ENCODE data around the gene DAZ1.
"Not testable (repeated sequence)": the region's sequence is repeated elsewhere in the genome, so short reads cannot be mapped to it uniquely, and the experiment has no call there.

DAZ1 gene, protein sequence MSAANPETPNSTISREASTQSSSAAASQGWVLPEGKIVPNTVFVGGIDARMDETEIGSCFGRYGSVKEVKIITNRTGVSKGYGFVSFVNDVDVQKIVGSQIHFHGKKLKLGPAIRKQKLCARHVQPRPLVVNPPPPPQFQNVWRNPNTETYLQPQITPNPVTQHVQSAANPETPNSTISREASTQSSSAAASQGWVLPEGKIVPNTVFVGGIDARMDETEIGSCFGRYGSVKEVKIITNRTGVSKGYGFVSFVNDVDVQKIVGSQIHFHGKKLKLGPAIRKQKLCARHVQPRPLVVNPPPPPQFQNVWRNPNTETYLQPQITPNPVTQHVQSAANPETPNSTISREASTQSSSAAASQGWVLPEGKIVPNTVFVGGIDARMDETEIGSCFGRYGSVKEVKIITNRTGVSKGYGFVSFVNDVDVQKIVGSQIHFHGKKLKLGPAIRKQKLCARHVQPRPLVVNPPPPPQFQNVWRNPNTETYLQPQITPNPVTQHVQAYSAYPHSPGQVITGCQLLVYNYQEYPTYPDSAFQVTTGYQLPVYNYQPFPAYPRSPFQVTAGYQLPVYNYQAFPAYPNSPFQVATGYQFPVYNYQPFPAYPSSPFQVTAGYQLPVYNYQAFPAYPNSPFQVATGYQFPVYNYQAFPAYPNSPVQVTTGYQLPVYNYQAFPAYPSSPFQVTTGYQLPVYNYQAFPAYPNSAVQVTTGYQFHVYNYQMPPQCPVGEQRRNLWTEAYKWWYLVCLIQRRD

GRCh38 chrY:23198908-23199307 is at the start of gene DAZ1:
DAZ1 (minus strand) TSS chrY:23199008; CDS start chrY:23198800, 208 bp downstream.
- not testable (repeated sequence) for DNase-seq (ENCODE audit: low read depth)

GRCh38 chrY:23219233-23219632 is 20.4 kb upstream of the DAZ1 start, which contains the start of gene DAZ2:
DAZ2 (plus strand) TSS chrY:23219533; CDS start chrY:23219741, 208 bp downstream.
- DNase-seq (ENCODE audit: low read depth), result not testable (repeated sequence)

GRCh38 chrY:23210681-23211080 is 11.9 kb upstream of the DAZ1 start:
- not testable (repeated sequence) for DNase-seq (ENCODE audit: low read depth)

DNA sequence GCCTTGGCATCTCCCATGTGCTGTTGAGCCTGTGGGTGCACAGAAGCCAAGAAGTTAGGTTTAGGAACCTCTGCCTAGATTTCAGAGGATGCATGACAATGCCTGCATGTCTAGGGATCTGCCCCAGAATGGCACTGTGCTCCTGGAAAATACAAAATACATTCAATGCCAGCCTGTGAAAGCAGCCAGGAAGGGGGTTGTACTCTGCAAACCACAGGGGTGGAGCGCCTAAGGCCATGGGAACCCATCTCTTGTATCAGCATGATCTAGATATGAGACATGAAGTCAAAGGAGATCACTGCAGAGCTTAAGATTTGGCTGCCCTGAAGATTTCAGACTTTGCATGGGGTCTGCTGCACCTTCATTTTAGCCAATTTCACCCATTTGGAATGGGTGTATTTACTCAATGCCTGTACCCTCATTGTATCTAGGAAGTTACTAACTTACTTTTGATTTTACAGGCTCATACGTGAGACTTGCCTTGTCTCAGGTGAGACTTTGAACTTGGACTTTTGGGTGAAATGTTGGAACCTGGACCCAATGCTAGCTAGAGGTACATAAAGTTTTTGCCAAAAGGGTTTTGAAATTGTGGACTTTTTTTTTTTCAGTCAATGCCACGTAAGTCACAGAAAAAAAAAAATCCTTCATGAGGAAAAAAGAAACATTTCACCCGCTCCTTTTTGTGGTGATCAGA is 11.1 kb upstream of the DAZ1 start:
- not testable (repeated sequence) for DNase-seq (ENCODE audit: low read depth)

DNA sequence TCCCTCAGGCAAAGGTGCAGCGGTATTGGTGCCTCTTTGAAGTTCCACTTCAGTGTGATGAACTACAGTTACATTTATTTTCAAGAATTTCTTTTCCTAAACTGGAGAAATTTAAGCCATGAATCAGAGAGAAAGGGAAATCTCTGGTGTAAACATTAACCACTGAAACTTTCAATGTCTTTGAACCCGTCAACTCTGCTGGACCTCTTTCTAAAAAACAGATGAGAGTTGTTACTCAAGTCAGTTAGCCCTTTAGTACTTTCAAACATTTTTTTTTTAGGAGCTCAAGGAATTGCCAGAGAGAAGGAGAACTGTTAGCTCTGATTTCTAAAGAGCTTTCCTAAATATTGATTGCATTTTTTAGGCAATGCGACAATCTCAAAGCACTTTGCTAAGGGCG is 8.6 kb upstream of the DAZ1 start:
- DNase-seq (ENCODE audit: low read depth), result not testable (repeated sequence)
